Panc1 (cell line): ENCODE data around the gene MTR. TPM values are rescaled to one million over a fixed set of nuclear protein-coding genes. Genes with fewer than 3 reads are reported as not detected.

ENCODE experiments used
- ATAC-seq: fragments of 200-7000 bp; cut with Tn5 transposase; 2 replicates; pipeline ENCODE4 v1.9.1; 2020; ENCODE audit warnings: mild to moderate bottlenecking, moderate library complexity
- BruUV-seq: library from RNA; stranded (reverse); fragments of 400-500 nt; replicated peaks from 2 replicates; lab custom pipeline; 2021; lab: Mats Ljungman, UMichigan
- CTCF ChIA-PET: fragments of 300-600 bp; sonication (Branson Sonifier 250); formaldehyde crosslinking; loops from one replicate; lab custom pipeline; 2022; ENCODE audit warnings: antibody characterized with exemption; lab: Charles Lee
- POLR2A ChIA-PET: fragments of 300-600 bp; sonication (Branson Sonifier 250); formaldehyde crosslinking; loops from one replicate; lab custom pipeline; 2022; ENCODE audit warnings: antibody characterized with exemption; lab: Charles Lee
- DNase-seq: peaks from one replicate; pipeline ENCODE4 v3.0.0-alpha.2; 2010; ENCODE audit warnings: low read depth, low spot score
- H3K27ac ChIP-seq: 2 replicates; pipeline ENCODE4 v1.5.1; 2011; ENCODE audit warnings: mild to moderate bottlenecking, low read length, inconsistent platforms
- H3K27me3 ChIP-seq: fragments of 200-500 bp; sonication (Bioruptor generic); 2 replicates; pipeline ENCODE4 v1.6.0; 2014; ENCODE audit warnings: low read length, inconsistent platforms; ENCODE audit not compliant: control insufficient read depth, insufficient read depth
- H3K36me3 ChIP-seq: fragments of 200-500 bp; sonication (Bioruptor generic); 2 replicates; pipeline ENCODE4 v1.5.1; 2014; ENCODE audit warnings: inconsistent platforms, mild to moderate bottlenecking, low read length, moderate library complexity; ENCODE audit not compliant: control insufficient read depth, insufficient read depth
- H3K4me1 ChIP-seq: 2 replicates; pipeline ENCODE4 v1.5.1; 2011; ENCODE audit warnings: inconsistent platforms, mild to moderate bottlenecking, low read length, moderate library complexity; ENCODE audit not compliant: control insufficient read depth, insufficient read depth
- H3K4me3 ChIP-seq, 2 experiments: 2 replicates each; pipeline ENCODE4 v1.5.1; 2011 to 2012; ENCODE audit warnings: low read depth in 2 of 2, low read length in 2 of 2, mild to moderate bottlenecking in 2 of 2, inconsistent platforms in 1 of 2, moderate library complexity in 1 of 2
- H3K9me3 ChIP-seq: fragments of 200-500 bp; sonication (Bioruptor generic); 2 replicates; pipeline ENCODE4 v1.5.1; 2014; ENCODE audit warnings: low read depth, mild to moderate bottlenecking, inconsistent platforms, low read length, moderate library complexity; ENCODE audit not compliant: control insufficient read depth, insufficient read depth
- CTCF ChIP-seq: fragments of 450-650 bp; IDR thresholded peaks from 2 replicates; pipeline ENCODE4 v1.5.1; 2017; ENCODE audit warnings: mild to moderate bottlenecking
- POLR2AphosphoS5 ChIP-seq: IDR thresholded peaks from 2 replicates; pipeline ENCODE4 v1.6.1; 2012; ENCODE audit warnings: mild to moderate bottlenecking, low read depth, low read length, moderate library complexity
- REST ChIP-seq, 2 experiments: IDR thresholded peaks; 2 replicates each; pipeline ENCODE4 v1.6.1; 2011 to 2012; ENCODE audit warnings: low read depth in 2 of 2, control low read depth in 1 of 2, low read length in 1 of 2, mild to moderate bottlenecking in 1 of 2, moderate library complexity in 1 of 2; ENCODE audit not compliant: insufficient read depth in 1 of 2
- SIN3A ChIP-seq: IDR thresholded peaks from 2 replicates; pipeline ENCODE4 v1.6.1; 2012; ENCODE audit warnings: low read depth, mild to moderate bottlenecking, low read length, moderate library complexity, borderline replicate concordance; ENCODE audit not compliant: insufficient read depth
- TCF7L2 ChIP-seq: IDR thresholded peaks from 2 replicates; pipeline ENCODE4 v1.6.1; 2011; ENCODE audit warnings: mild to moderate bottlenecking, low read depth, low read length, inconsistent platforms
- in situ Hi-C: cut with HindIII; loops from 2 replicates; pipeline ENCODE4 v1.10.0; 2016; ENCODE audit warnings: low sequenced_read_pairs, low pct_unique_long_range_greater_than_20kb
- intact Hi-C: fragments of 100-400 bp; cut with micrococcal nuclease; formaldehyde crosslinking; loops from one replicate; pipeline ENCODE4 v1.10.0; 2022; ENCODE audit not compliant: unreplicated experiment
- total RNA-seq: library from RNA; stranded (reverse); gene quantifications from one replicate; pipeline ENCODE4 v1.2.1, GENCODE V29; 2021; ENCODE audit not compliant: unreplicated experiment

Gene MTR
- total RNA-seq, 1 experiment from 2014 or later, result 33.7 TPM

- CTCF ChIA-PET, result no interaction called here
- ATAC-seq, result no peak
- H3K36me3 ChIP-seq, result peaks cover 2% of the 10 kb centered on the region
Observed at GRCh38 chr1:236860101-236860500, 65.0 kb downstream of the MTR start.

GRCh38 chr1:236860674-236861073 lies 65.6 kb downstream of the MTR start:
- Histone ChIP-seq H3K27ac (no peak overlapping the region), H3K36me3 (peaks cover 5% of the 10 kb centered on the region), H3K4me3 (no peak overlapping the region), H3K27me3 (no peaks in the 10 kb centered on the region), H3K4me1 (no peaks in the 10 kb centered on the region), H3K9me3 (no peaks in the 10 kb centered on the region)
- BruUV-seq, result no TSS peak
- intact Hi-C loops (no loop called here), in situ Hi-C loops (no loop called here)
- ChIA-PET POLR2A (no interaction called here), CTCF (no interaction called here)
- DNase-seq (no peak), ATAC-seq (no peak)
- no peak for TF ChIP-seq POLR2AphosphoS5
- TF ChIP-seq SIN3A, result no peak
- no peak for TF ChIP-seq TCF7L2
- no peak for TF ChIP-seq REST (IDR thresholded peaks at IDR 0.05; ENCODE audit: insufficient read depth in 1 of 2, low read depth in 2 of 2, low read length in 1 of 2)
- no peak for TF ChIP-seq CTCF

More at GRCh38 chr1:236860101-236860500, 65.0 kb downstream of the MTR start:
- no peak for DNase-seq
- Histone ChIP-seq H3K9me3 (no peaks in the 10 kb centered on the region), H3K4me3 (no peak overlapping the region), H3K4me1 (no peaks in the 10 kb centered on the region), H3K27ac (no peak overlapping the region), H3K27me3 (no peaks in the 10 kb centered on the region)
- intact Hi-C loops, result no loop called here
- TF ChIP-seq SIN3A (no peak), REST (IDR thresholded peaks at IDR 0.05; ENCODE audit: insufficient read depth in 1 of 2, low read depth in 2 of 2, low read length in 1 of 2) (no peak), CTCF (no peak), TCF7L2 (no peak), POLR2AphosphoS5 (no peak)
- POLR2A ChIA-PET, result no interaction called here
- no TSS peak for BruUV-seq
- in situ Hi-C loops, result no loop called here
